ENCODE results near the gene CNGA2. TPM values are rescaled to one million over a fixed set of nuclear protein-coding genes. Genes with fewer than 3 reads are reported as not detected.
"Not testable (repeated sequence)": the region's sequence is repeated elsewhere in the genome, so short reads cannot be mapped to it uniquely, and the experiment has no call there.

The CNGA2 gene
- polyA plus RNA-seq, result not detected
- long read RNA-seq, donor 1, result 0 reads
- long read RNA-seq, donor 2, result 0 reads
- long read RNA-seq, donor 3, result 0 reads
- long read RNA-seq, donor 4, result 0 reads
- long read RNA-seq, donor 5, result 0 reads
- long read RNA-seq, donor 6, result 0 reads
- long read RNA-seq, donor 7, result 0 reads
- long read RNA-seq, donor 8, result 0 reads
- long read RNA-seq, donor 9, result 0 reads
- long read RNA-seq, donor 10, result 0 reads

- no peaks in the 10 kb centered on the region for H3K9me3 ChIP-seq (ENCODE audit: control insufficient read depth in 2 of 2, insufficient read depth in 1 of 2, low read depth in 1 of 2, low read length in 1 of 2)
- no peaks in the 10 kb centered on the region for H3K27me3 ChIP-seq (ENCODE audit: control insufficient read depth in 3 of 3, insufficient read depth in 3 of 3, low read length in 3 of 3)
- 55 to 86% (median 79%) methylated on average over 4 of the region's 4 CpGs for WGBS, 3 donors
- FAIRE-seq (no peak), DNase-seq (no peak)
- no peaks in the 10 kb centered on the region for H3K4me1 ChIP-seq (ENCODE audit: control insufficient read depth in 3 of 3, insufficient read depth in 2 of 3, low read depth in 1 of 3, low read length in 2 of 3)
- H3K4me3 ChIP-seq (ENCODE audit: low read depth in 1 of 3, low read length in 3 of 3), result no peak within 1 kb of the TSS
- no peaks in the 10 kb centered on the region for H3K36me3 ChIP-seq (ENCODE audit: control insufficient read depth in 3 of 3, insufficient read depth in 2 of 3, low read depth in 1 of 3, low read length in 3 of 3)
- no peak within 1 kb of the TSS for H3K27ac ChIP-seq (ENCODE audit: low read depth in 1 of 3, low read length in 2 of 3)
Observed at GRCh38 chrX:151734446-151734845, at the start of gene CNGA2. Gene CNGA2, plus strand, starts transcription at chrX:151734746. Its CDS starts 3,738 bp downstream, at chrX:151738484.

DNA sequence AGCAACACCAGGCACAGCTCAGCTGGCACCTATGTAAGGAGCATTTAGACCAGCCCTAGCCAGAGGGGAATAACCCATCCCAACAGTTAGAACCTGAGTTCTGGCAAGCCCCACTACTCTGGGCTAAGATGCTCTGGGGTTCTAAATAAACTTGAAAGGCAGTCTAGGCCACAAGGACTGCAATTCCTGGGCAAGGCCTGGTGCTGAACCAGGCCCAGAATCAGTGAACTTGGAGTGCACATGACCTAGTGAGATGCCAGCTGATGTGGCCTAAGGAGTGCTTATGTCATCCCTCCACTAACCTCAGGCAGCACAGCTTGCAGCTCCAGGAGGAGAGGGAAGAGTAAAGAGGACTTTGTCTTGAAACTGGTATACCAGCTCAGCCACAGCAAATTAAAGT, 46.9 kb upstream of the CNGA2 start:
- DNase-seq (no peak), FAIRE-seq (no peak)
- H3K4me1 ChIP-seq (ENCODE audit: control insufficient read depth in 3 of 3, insufficient read depth in 2 of 3, low read depth in 1 of 3, low read length in 2 of 3), result no peaks in the 10 kb centered on the region
- no peak overlapping the region for H3K4me3 ChIP-seq (ENCODE audit: low read depth in 1 of 3, low read length in 3 of 3)
- H3K27me3 ChIP-seq (ENCODE audit: control insufficient read depth in 3 of 3, insufficient read depth in 3 of 3, low read length in 3 of 3), result no peaks in the 10 kb centered on the region
- H3K9me3 ChIP-seq (ENCODE audit: control insufficient read depth in 2 of 2, insufficient read depth in 1 of 2, low read depth in 1 of 2, low read length in 1 of 2), result no peaks in the 10 kb centered on the region
- no peak overlapping the region for H3K27ac ChIP-seq (ENCODE audit: low read depth in 1 of 3, low read length in 2 of 3)
- no peaks in the 10 kb centered on the region for H3K36me3 ChIP-seq (ENCODE audit: control insufficient read depth in 3 of 3, insufficient read depth in 2 of 3, low read depth in 1 of 3, low read length in 3 of 3)

GRCh38 chrX:151688695-151689094, 45.9 kb upstream of the CNGA2 start:
- DNase-seq (no peak), FAIRE-seq (no peak)
- Histone ChIP-seq H3K9me3 (ENCODE audit: control insufficient read depth in 2 of 2, insufficient read depth in 1 of 2, low read depth in 1 of 2, low read length in 1 of 2) (no peaks in the 10 kb centered on the region), H3K4me1 (ENCODE audit: control insufficient read depth in 3 of 3, insufficient read depth in 2 of 3, low read depth in 1 of 3, low read length in 2 of 3) (no peaks in the 10 kb centered on the region), H3K27me3 (ENCODE audit: control insufficient read depth in 3 of 3, insufficient read depth in 3 of 3, low read length in 3 of 3) (no peaks in the 10 kb centered on the region), H3K36me3 (ENCODE audit: control insufficient read depth in 3 of 3, insufficient read depth in 2 of 3, low read depth in 1 of 3, low read length in 3 of 3) (no peaks in the 10 kb centered on the region), H3K27ac (ENCODE audit: low read depth in 1 of 3, low read length in 2 of 3) (no peak overlapping the region), H3K4me3 (ENCODE audit: low read depth in 1 of 3, low read length in 3 of 3) (no peak overlapping the region)

DNA sequence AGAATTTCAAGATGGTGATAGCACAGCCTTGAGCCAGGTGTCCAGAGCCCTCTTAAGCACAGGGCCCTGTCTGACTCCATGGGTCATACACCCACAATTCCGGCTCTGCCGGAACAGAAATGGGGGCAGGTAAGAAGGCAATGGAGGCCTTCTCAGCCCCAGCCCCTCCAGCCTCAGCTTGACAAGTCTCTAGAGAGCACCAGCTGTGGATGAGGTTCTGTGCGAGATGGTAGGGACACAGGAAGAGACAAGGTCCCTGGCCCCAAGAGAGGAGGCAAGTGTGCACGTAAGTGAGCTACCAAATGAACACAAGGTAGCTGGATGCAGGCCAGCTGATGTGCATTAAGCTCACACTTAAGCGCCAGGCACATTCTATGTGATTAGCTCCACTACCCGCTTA, 41.7 kb upstream of the CNGA2 start:
- WGBS, 3 donors, result 83 to 89% (median 85%) methylated on average over 4 to 6 of the region's 6 CpGs
- no peak overlapping the region for H3K27ac ChIP-seq (ENCODE audit: low read depth in 1 of 3, low read length in 2 of 3)
- DNase-seq (no peak), FAIRE-seq (no peak)
- H3K27me3 ChIP-seq (ENCODE audit: control insufficient read depth in 3 of 3, insufficient read depth in 3 of 3, low read length in 3 of 3), result no peaks in the 10 kb centered on the region
- H3K9me3 ChIP-seq (ENCODE audit: control insufficient read depth in 2 of 2, insufficient read depth in 1 of 2, low read depth in 1 of 2, low read length in 1 of 2), result no peaks in the 10 kb centered on the region
- no peaks in the 10 kb centered on the region for H3K4me1 ChIP-seq (ENCODE audit: control insufficient read depth in 3 of 3, insufficient read depth in 2 of 3, low read depth in 1 of 3, low read length in 2 of 3)
- no peaks in the 10 kb centered on the region for H3K36me3 ChIP-seq (ENCODE audit: control insufficient read depth in 3 of 3, insufficient read depth in 2 of 3, low read depth in 1 of 3, low read length in 3 of 3)
- H3K4me3 ChIP-seq (ENCODE audit: low read depth in 1 of 3, low read length in 3 of 3), result no peak overlapping the region

DNA sequence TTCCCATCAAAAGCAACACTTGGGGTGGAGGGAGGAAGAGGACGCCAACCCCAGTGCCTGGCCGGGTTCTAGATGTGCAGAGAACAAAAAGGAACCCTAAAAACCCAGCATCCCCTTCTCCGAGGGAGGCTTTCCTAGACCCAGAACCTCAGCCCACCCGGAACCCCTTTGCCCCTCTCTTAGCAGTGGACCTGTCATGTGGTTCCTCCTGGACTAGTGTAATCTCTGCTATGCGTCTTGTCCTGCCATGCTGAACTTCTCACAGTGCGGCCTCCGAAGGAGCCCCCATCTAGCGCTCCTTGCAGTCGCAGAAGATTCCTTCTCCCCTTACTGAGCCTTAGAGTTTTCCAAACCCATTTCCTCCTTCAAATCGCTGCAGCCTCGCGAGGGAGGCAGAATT, 40.4 kb upstream of the CNGA2 start:
- Histone ChIP-seq H3K4me1 (ENCODE audit: control insufficient read depth in 3 of 3, insufficient read depth in 2 of 3, low read depth in 1 of 3, low read length in 2 of 3) (no peaks in the 10 kb centered on the region), H3K36me3 (ENCODE audit: control insufficient read depth in 3 of 3, insufficient read depth in 2 of 3, low read depth in 1 of 3, low read length in 3 of 3) (no peaks in the 10 kb centered on the region), H3K9me3 (ENCODE audit: control insufficient read depth in 2 of 2, insufficient read depth in 1 of 2, low read depth in 1 of 2, low read length in 1 of 2) (no peaks in the 10 kb centered on the region), H3K4me3 (ENCODE audit: low read depth in 1 of 3, low read length in 3 of 3) (no peak overlapping the region), H3K27ac (ENCODE audit: low read depth in 1 of 3, low read length in 2 of 3) (no peak overlapping the region), H3K27me3 (ENCODE audit: control insufficient read depth in 3 of 3, insufficient read depth in 3 of 3, low read length in 3 of 3) (no peaks in the 10 kb centered on the region)
- no peak for FAIRE-seq
- WGBS, 3 donors, result 70 to 80% (median 74%) methylated on average over 10 to 12 of the region's 12 CpGs
- DNase-seq, result no peak

GRCh38 chrX:151694661-151695582, 39.6 kb upstream of the CNGA2 start, which contains the start of gene PRRG3:
Gene PRRG3, plus strand, starts transcription at chrX:151695458. Its CDS starts 3,357 bp downstream, at chrX:151698815.
- Histone ChIP-seq H3K27me3 (ENCODE audit: control insufficient read depth in 3 of 3, insufficient read depth in 3 of 3, low read length in 3 of 3) (no peaks in the 10 kb centered on the region), H3K27ac (ENCODE audit: low read depth in 1 of 3, low read length in 2 of 3) (no peak within 1 kb of the TSS), H3K9me3 (ENCODE audit: control insufficient read depth in 2 of 2, insufficient read depth in 1 of 2, low read depth in 1 of 2, low read length in 1 of 2) (no peaks in the 10 kb centered on the region), H3K36me3 (ENCODE audit: control insufficient read depth in 3 of 3, insufficient read depth in 2 of 3, low read depth in 1 of 3, low read length in 3 of 3) (no peaks in the 10 kb centered on the region), H3K4me1 (ENCODE audit: control insufficient read depth in 3 of 3, insufficient read depth in 2 of 3, low read depth in 1 of 3, low read length in 2 of 3) (no peaks in the 10 kb centered on the region), H3K4me3 (ENCODE audit: low read depth in 1 of 3, low read length in 3 of 3) (no peak within 1 kb of the TSS)
- WGBS, 3 donors, result 3 to 47% (median 5%) methylated on average over 16 to 95 of the region's 100 CpGs
- FAIRE-seq, result no peak
- DNase-seq, result peak in 1 of 2 donors; percentile 8

DNA sequence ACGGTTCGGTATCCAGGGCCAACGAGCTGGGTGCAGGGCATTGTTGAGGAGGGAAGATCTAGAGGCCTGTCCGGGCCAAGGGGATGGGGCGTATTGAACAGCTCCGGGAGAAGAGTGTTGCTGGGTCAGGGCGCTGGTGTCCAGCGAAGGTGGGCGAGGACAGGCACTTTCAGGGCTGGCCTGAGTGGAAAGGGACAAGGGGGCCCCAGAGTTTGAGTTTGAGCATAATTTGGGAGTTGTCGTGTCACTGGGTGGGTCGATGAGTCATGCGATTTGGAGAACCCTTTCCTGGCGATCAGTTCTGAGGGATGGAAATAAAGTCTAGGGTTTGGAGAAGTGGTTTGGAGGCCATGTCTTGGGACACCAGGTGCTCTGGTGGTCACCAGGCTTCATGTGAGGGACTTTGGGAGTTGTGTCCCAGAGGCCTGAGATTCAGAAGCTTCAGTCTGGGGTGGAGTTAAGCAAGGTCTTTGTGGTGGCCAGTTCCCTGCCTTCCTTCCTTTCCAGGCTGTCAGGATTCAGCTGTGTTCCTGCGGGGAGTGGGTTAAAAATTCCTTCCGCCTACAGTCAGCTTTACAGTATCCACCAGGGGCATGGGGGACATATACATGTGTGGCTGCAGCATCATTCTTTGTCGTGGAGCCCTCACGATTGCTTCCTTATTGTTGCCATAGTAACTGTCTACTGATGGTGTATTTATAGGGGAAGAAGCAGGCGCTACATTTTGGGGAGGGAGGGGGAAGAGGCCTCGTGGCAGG, 38.8 kb upstream of the CNGA2 start:
- DNase-seq (no peak), FAIRE-seq (no peak)
- WGBS, 3 donors, result 14 to 54% (median 34%) methylated on average over 17 to 19 of the region's 19 CpGs
- Histone ChIP-seq H3K36me3 (ENCODE audit: control insufficient read depth in 3 of 3, insufficient read depth in 2 of 3, low read depth in 1 of 3, low read length in 3 of 3) (no peaks in the 10 kb centered on the region), H3K4me3 (ENCODE audit: low read depth in 1 of 3, low read length in 3 of 3) (no peak overlapping the region), H3K4me1 (ENCODE audit: control insufficient read depth in 3 of 3, insufficient read depth in 2 of 3, low read depth in 1 of 3, low read length in 2 of 3) (no peaks in the 10 kb centered on the region), H3K9me3 (ENCODE audit: control insufficient read depth in 2 of 2, insufficient read depth in 1 of 2, low read depth in 1 of 2, low read length in 1 of 2) (no peaks in the 10 kb centered on the region), H3K27ac (ENCODE audit: low read depth in 1 of 3, low read length in 2 of 3) (no peak overlapping the region), H3K27me3 (ENCODE audit: control insufficient read depth in 3 of 3, insufficient read depth in 3 of 3, low read length in 3 of 3) (no peaks in the 10 kb centered on the region)

DNA sequence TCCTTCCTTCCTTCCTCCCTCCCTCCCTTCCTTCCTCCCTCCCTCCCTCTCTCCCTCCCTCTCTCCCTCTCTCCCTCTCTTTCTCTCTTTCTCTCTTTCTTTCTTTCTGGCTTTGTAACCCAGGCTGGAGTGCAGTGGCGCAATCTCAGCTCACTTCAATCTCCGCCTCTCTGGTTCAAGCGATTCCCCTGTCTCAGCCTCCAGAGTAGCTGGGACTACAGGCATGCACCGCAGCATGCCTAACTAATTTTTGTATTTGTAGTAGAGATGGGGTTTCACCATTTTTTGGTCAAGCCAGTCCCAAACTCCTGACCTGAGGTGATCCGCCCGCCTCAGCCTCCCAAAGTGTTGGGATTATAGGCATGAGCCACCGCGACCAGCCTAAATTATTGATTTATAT, 37.5 kb upstream of the CNGA2 start:
- FAIRE-seq; H3K36me3 ChIP-seq (ENCODE audit: control insufficient read depth in 3 of 3, insufficient read depth in 2 of 3, low read depth in 1 of 3, low read length in 3 of 3); H3K4me1 ChIP-seq (ENCODE audit: control insufficient read depth in 3 of 3, insufficient read depth in 2 of 3, low read depth in 1 of 3, low read length in 2 of 3); H3K27ac ChIP-seq (ENCODE audit: low read depth in 1 of 3, low read length in 2 of 3); DNase-seq; H3K4me3 ChIP-seq (ENCODE audit: low read depth in 1 of 3, low read length in 3 of 3); H3K27me3 ChIP-seq (ENCODE audit: control insufficient read depth in 3 of 3, insufficient read depth in 3 of 3, low read length in 3 of 3); H3K9me3 ChIP-seq (ENCODE audit: control insufficient read depth in 2 of 2, insufficient read depth in 1 of 2, low read depth in 1 of 2, low read length in 1 of 2): not testable (repeated sequence)
- WGBS, 3 donors, result 84 to 95% (median 88%) methylated on average over 8 of the region's 8 CpGs
